IPS DF 6.9 (cell line): Measurements from ENCODE around the gene DRD1.
"Not testable (repeated sequence)": the region's sequence is repeated elsewhere in the genome, so short reads cannot be mapped to it uniquely, and the experiment has no call there.

Experiments used
- DNase-seq: peaks from one replicate; pipeline ENCODE4 v3.0.0-alpha.2; 2013; ENCODE audit warnings: low read depth, low spot score
- H3K27ac ChIP-seq: one replicate; pipeline ENCODE4 v1.5.1; 2013; ENCODE audit warnings: low read length, control low read depth
- H3K27me3 ChIP-seq: 2 replicates; pipeline ENCODE4 v1.6.1; 2013; ENCODE audit warnings: mild to moderate bottlenecking, low read length; ENCODE audit not compliant: control insufficient read depth, insufficient read depth
- H3K36me3 ChIP-seq: 2 replicates; pipeline ENCODE4 v1.6.1; 2013; ENCODE audit warnings: low read length; ENCODE audit not compliant: control insufficient read depth, insufficient read depth
- H3K4me1 ChIP-seq: 2 replicates; pipeline ENCODE4 v1.6.1; 2013; ENCODE audit warnings: low read length; ENCODE audit not compliant: control insufficient read depth, insufficient read depth
- H3K4me3 ChIP-seq: 2 replicates; pipeline ENCODE4 v1.5.1; 2013; ENCODE audit warnings: mild to moderate bottlenecking, low read length
- H3K9me3 ChIP-seq: 2 replicates; pipeline ENCODE4 v1.6.1; 2013; ENCODE audit warnings: low read length, inconsistent platforms; ENCODE audit not compliant: control insufficient read depth, insufficient read depth
- WGBS: extraction: QIAGEN DNeasy Blood & Tissue Kit; methylation state at CpG from one replicate; pipeline ENCODE4 v1.1.7; 2013; ENCODE audit warnings: mixed read lengths, missing lambda C conversion rate; ENCODE audit not compliant: insufficient read length, insufficient coverage; 5-methylcytosine and 5-hydroxymethylcytosine counted together

DRD1 gene

DNA sequence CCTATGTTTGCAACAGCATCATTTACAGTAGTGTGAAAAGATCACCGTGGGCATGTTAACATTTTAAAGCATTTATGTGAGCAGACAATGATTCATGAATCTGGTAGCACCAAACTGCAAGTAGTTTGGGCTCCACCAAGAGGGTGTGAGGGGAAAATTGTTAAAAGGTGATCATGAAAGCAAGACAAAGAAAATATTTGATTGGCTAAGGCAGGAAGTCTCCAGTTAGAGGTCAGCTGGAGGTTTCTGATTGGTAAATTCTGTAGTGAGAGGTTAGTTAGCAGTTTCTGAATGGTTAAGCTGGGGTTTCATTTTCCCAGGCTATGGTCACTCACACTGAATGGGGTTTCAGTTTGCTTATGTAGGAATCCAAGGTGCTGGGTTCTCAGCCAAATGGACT lies 13.5 kb upstream of the DRD1 start:
- H3K9me3 ChIP-seq: no peaks in the 10 kb centered on the region
- no peaks in the 10 kb centered on the region for H3K36me3 ChIP-seq
- no CpG with 5 or more reads among the region's 1 CpG for WGBS
- DNase-seq: no peak
- no peak overlapping the region for H3K27ac ChIP-seq
- no peaks in the 10 kb centered on the region for H3K27me3 ChIP-seq
- H3K4me1 ChIP-seq: no peaks in the 10 kb centered on the region
- H3K4me3 ChIP-seq: no peak overlapping the region

DNA sequence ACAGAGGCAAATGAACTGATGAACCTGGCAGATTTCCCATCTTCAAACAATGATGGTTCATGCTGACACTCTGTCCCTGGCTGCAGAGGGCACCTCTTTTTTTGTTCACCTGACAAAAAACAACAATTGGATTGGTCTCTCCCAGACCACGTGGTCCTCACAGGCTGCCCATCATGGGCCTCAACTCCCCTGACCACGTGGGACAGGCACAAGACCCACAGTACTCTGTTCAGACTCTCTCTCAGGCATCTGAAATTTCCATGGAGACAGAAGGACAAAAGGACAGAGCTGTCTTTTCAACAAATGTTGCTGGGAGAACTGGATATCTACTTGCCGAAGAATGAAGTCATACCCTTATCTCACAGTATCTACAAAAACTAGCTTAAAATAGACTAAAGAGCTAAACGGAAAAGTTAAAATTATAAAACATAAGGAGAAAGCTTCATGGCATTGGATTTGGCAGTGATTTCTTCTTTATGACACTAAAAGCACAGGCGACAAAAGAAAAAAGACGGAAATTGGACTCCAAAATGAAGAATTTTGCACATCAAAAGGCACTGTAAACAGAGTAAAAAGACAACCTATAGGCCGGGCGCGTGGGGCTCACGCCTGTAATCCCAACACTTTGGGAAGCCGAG lies 12.2 kb upstream of the DRD1 start:
- Histone ChIP-seq H3K27ac (no peak overlapping the region), H3K9me3 (no peaks in the 10 kb centered on the region), H3K36me3 (no peaks in the 10 kb centered on the region), H3K4me3 (no peak overlapping the region), H3K27me3 (no peaks in the 10 kb centered on the region), H3K4me1 (no peaks in the 10 kb centered on the region)
- WGBS: no CpG with 5 or more reads among the region's 11 CpGs
- no peak for DNase-seq

DNA sequence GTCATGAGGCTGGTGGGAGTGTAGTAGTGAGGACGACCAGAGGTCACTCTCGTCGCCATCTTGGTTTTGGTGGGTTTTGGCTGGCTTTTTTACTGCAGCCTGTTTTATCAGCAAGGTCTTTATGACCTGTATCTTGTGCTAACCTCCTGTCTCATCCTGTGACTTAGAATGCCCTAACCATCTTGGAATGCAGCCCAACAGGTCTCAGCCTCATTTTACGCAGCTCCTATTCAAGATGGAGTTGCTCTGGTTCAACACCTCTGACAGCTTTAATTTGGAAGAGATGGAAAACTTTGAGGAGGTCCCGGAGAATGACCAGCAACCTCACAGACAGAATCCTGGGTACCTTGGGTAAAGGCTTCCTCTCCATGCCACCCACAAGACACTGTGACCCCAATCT lies 10.4 kb upstream of the DRD1 start:
- WGBS: no CpG with 5 or more reads among the region's 5 CpGs
- H3K27me3 ChIP-seq, DNase-seq: not testable (repeated sequence)

DNA sequence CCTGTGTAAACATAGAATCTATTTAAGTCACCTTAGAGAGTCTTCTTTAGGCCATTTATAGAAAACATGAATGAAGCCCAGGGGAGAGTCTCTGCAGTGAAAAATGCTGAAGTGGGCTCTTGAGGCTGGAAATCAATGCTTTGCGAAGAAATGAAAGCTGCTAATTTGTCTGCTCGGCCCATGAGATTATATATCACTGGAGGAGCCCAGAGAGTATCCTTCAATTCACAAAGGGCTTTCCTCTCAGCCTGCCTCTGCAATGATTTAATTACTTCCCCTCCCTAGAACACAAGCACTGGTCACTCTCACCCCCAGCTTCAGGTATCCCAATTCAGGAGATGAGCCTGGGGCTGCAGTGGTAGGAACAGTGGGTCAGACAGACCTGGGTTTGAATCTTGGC lies 8.2 kb upstream of the DRD1 start:
- Histone ChIP-seq H3K4me1 (no peaks in the 10 kb centered on the region), H3K27ac (no peak overlapping the region), H3K9me3 (no peaks in the 10 kb centered on the region), H3K27me3 (no peaks in the 10 kb centered on the region), H3K36me3 (no peaks in the 10 kb centered on the region), H3K4me3 (no peak overlapping the region)
- DNase-seq: no peak
- no CpG with 5 or more reads among the region's 2 CpGs for whole genome bisulfite sequencing

More for the DNA sequence above, 10.4 kb upstream of the DRD1 start:
- H3K4me1 ChIP-seq, H3K4me3 ChIP-seq, H3K36me3 ChIP-seq, H3K27ac ChIP-seq, H3K9me3 ChIP-seq: not testable (repeated sequence)

DNA sequence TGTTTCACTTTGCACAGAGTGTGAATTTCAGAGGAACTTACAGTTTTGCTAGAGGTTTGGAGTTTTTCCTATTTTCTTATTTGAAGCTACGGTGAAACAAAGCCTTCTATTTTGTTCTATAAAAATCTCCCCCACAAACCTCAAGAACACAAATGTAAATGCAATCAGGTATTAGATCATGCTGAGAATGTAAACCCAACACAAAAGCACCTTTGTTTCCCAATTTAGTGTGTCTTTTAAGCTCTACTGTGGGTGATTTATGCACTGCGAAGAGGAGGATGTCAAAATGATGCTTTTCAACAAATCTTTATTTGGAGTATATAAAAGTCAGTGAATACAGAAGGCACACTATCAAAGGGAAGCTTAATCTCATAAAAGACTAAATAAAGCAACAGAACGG lies 4.3 kb upstream of the DRD1 start:
- Histone ChIP-seq H3K9me3 (no peaks in the 10 kb centered on the region), H3K4me3 (no peak overlapping the region), H3K36me3 (no peaks in the 10 kb centered on the region), H3K27me3 (peaks cover 17% of the 10 kb centered on the region; the same call in 1 of the 2 replicates), H3K27ac (no peak overlapping the region), H3K4me1 (no peaks in the 10 kb centered on the region)
- no peak for DNase-seq
- WGBS: no CpG with 5 or more reads among the region's 3 CpGs

DNA sequence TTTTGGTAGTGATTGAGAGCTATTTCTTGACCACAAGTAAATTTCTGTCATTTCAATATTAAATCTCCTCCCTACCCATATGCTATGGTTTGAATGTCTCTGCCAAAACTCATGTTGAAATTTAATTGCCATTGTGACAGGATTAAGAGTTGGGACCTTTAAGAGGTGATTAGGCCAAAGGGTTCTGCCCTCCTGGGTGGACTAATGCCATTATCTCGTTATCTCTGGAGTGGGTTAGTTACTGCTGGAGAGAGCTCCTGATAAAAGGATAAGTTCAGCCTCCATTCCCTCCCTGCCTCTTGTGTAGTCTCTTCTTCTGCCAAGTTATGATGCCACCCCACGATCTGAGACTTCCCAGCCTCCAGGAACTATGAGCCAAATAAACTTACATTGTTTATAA lies 3.6 kb upstream of the DRD1 start:
- Histone ChIP-seq H3K9me3 (no peaks in the 10 kb centered on the region), H3K27me3 (peaks cover 24% of the 10 kb centered on the region; the same call in 1 of the 2 replicates), H3K27ac (no peak overlapping the region), H3K4me1 (no peaks in the 10 kb centered on the region), H3K4me3 (no peak overlapping the region), H3K36me3 (no peaks in the 10 kb centered on the region)
- no CpG with 5 or more reads among the region's 2 CpGs for WGBS
- no peak for DNase-seq

DNA sequence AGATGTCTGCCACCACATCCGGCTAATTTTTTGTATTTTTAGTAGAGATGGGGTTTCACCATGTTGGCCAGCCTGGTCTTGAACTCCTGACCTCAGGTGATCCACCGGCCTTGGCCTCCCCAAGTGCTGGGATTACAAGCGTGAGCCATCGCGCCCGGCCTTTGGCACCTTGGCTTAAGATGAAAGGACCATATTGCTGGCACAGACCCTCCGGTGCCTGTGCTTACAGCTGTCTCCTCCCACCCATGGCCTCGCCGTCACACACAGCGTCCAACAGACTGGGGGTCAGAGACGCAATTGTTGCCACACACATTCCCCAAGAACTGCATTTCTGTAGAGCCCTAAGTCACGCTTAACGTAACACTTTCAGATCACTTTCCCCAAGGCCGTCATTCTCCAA lies 2.4 kb upstream of the DRD1 start:
- H3K4me3 ChIP-seq, H3K4me1 ChIP-seq, DNase-seq, H3K36me3 ChIP-seq, H3K9me3 ChIP-seq, H3K27ac ChIP-seq: not testable (repeated sequence)
- 100% methylated on average over 1 of the region's 14 CpGs for WGBS
- peaks cover 30% of the 10 kb centered on the region for H3K27me3 ChIP-seq

DNA sequence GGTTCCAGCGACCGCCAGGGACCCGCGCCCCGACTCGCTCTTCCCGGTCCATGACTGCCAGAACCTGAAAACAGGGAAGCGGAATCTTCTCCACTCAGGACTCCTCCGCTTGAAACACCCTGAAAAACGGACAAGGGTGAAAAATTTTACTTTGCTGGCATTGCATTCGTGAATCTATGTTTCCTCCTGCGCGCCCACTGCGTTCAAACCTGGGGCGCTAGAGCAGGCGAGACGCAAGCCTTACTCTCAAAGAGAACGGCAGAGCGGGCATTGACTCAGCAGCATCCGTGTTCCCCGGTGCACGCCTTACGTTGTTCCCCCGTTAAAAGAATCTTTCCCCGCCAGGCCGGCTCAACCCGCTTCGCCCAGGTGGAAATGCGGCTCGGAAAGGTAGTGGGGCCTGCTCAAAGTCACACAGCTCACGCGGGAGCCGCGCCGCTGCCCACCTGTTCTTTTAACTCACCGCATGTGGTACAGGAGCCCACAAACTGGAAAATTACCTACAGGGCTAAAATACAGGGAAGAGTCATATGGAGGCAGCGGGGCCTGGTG lies 999 bp upstream of the DRD1 start:
- DNase-seq: no peak
- no peaks in the 10 kb centered on the region for H3K9me3 ChIP-seq
- H3K4me1 ChIP-seq: no peaks in the 10 kb centered on the region
- peaks cover 30% of the 10 kb centered on the region for H3K27me3 ChIP-seq
- peak overlapping the region; percentile 1; the same call in 1 of the 2 replicates for H3K4me3 ChIP-seq
- WGBS: no CpG with 5 or more reads among the region's 37 CpGs
- no peak overlapping the region for H3K27ac ChIP-seq
- H3K36me3 ChIP-seq: no peaks in the 10 kb centered on the region

DNA sequence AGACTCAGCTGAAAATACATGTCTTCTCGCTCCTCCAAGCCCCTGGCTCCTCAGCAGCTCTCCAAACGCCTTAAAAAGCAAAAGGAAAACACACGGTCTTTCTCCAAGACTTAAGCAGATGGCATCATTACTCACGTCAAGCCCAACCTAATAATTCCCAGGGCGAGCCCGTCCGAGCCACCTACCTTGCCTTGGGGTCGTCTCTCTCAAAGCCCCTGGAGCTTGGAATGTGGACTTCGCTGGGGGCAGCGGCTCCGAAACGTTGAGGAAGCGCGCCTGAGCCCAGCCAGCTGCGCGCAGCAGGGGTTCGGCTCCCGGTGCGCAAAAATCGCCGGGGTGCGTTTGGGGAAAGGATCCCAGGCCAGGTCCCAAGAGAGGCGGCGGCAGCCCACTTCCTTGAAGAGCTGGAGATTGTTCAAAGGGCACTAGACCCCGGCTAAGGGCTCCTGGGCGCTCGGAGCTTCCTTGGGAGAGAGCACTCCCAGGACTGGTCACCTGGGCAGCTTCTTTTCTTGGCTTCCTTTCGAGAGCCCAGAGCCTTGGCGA lies 395 bp downstream of the DRD1 start:
- DNase-seq: no peak
- H3K4me3 ChIP-seq: peak overlapping the region; percentile 35; the same call in 1 of the 2 replicates
- H3K9me3 ChIP-seq: no peaks in the 10 kb centered on the region
- H3K27ac ChIP-seq: no peak overlapping the region
- H3K27me3 ChIP-seq: peaks cover 30% of the 10 kb centered on the region
- no peaks in the 10 kb centered on the region for H3K4me1 ChIP-seq
- no CpG with 5 or more reads among the region's 29 CpGs for WGBS
- no peaks in the 10 kb centered on the region for H3K36me3 ChIP-seq

DNA sequence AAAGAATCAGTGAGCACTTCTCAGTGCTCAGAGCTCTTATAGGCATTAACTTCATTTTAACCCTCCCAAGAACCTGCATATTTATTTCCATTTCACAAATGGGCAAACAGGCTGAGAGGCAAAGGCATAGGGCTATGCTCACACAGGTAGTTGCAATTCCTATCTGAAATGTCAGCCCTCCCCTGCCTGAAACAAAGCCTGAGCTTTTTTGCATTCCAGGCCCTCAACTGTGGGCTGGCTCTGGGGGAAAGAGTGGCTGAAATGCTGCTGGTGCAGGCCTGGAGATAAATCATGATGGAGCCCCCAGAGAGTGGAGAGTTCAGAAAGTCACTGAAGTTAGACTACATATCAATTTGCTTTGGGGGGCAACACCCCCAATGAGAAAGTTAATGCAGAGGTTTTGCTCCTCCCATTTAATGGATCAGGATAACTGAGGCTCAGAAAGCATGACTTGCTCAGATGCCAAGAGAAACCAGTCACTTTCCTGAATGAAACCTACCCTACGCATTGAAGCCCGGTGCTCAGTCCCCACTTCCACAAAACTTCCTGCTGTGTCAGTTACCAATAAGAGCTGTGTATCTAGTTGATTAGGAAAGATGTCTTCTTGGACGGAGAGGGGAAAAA lies 5.6 kb downstream of the DRD1 start:
- no peaks in the 10 kb centered on the region for H3K9me3 ChIP-seq
- H3K4me3 ChIP-seq: no peak overlapping the region
- WGBS: no CpG with 5 or more reads among the region's 3 CpGs
- peaks cover 2% of the 10 kb centered on the region; the same call in 1 of the 2 replicates for H3K4me1 ChIP-seq
- no peak for DNase-seq
- H3K27ac ChIP-seq: no peak overlapping the region
- H3K27me3 ChIP-seq: peaks cover 14% of the 10 kb centered on the region
- H3K36me3 ChIP-seq: no peaks in the 10 kb centered on the region
